Right lobe of liver (tissue), 6 donors: ENCODE measurements around the gene ZAR1L. TPM values are rescaled to one million over a fixed set of nuclear protein-coding genes. Genes with fewer than 3 reads are reported as not detected.

ENCODE experiments used
- ATAC-seq, 4 donors: fragments of 200-7000 bp; cut with Tn5 transposase; one replicate each; pipeline ENCODE4 v1.9.1; 2020; ENCODE audit warnings: mild to moderate bottlenecking in 4 of 4, moderate library complexity in 4 of 4
- DNase-seq, 3 donors: peaks; one replicate each; pipeline ENCODE4 v3.0.0-alpha.2; 2020
- H3K27ac ChIP-seq, 3 donors: fragments of 200-600 bp; one replicate each; pipeline ENCODE4 v1.8.0; 2022
- H3K27me3 ChIP-seq, 2 donors: fragments of 200-600 bp; one replicate each; pipeline ENCODE4 v1.8.0; 2022
- H3K36me3 ChIP-seq, 4 donors: fragments of 200-600 bp; sonication (generic) in 1 of 4; one replicate each; pipeline versions ENCODE4 v1.5.1 to v1.8.0; 2017 to 2022; ENCODE audit warnings: control low read depth in 1 of 4
- H3K4me1 ChIP-seq, 4 donors: fragments of 200-600 bp; sonication (generic) in 1 of 4; one replicate each; pipeline versions ENCODE4 v1.5.1 to v1.8.0; 2017 to 2022; ENCODE audit warnings: control low read depth in 1 of 4
- H3K4me3 ChIP-seq, 3 donors: fragments of 200-600 bp; one replicate each; pipeline ENCODE4 v1.8.0; 2022
- H3K9me3 ChIP-seq, 4 donors: fragments of 200-600 bp; sonication (generic) in 1 of 4; one replicate each; pipeline versions ENCODE4 v1.5.1 to v1.8.0; 2017 to 2022; ENCODE audit warnings: control low read depth in 1 of 4
- POLR2A ChIP-seq: fragments of 450-650 bp; IDR thresholded peaks from one replicate; pipeline ENCODE4 v1.6.1; 2017; ENCODE audit warnings: antibody characterized with exemption, mild to moderate bottlenecking
- whole genome bisulfite sequencing: methylation state at CpG from one replicate; pipeline ENCODE4 v1.1.6; 2018; ENCODE audit warnings: low coverage, low lambda C conversion rate; ENCODE audit not compliant: insufficient coverage; ENCODE audit errors: missing lambda C conversion rate; 5-methylcytosine and 5-hydroxymethylcytosine counted together
- intact Hi-C, 2 donors: fragments of 100-400 bp; cut with DNase I; formaldehyde crosslinking; loops; one replicate each; pipeline versions ENCODE4 v1.11.2 to v1.14.1; 2022
- total RNA-seq, 6 experiments: library from RNA; depleted of rRNA in 2 of 6; stranded (reverse); fragments of >200 nt in 2 of 6; fragmentation: NEBNext Ultra II Directional in 3 of 6; extraction: Animal tissue kit (Norgen Biotek cat#: 25700) in 3 of 6; gene quantifications; one replicate each; pipeline versions ENCODE4 v1.1.0 to v1.2.4, GENCODE V29; 2016 to 2023
- TF ChIP-seq, protein P1 (sequence below), 4 donors: fragments of 200-600 bp in 3 of 4; fragments of 450-650 bp in 1 of 4; IDR thresholded peaks; one replicate each; pipeline versions ENCODE4 v1.5.1 to v1.8.0; 2016 to 2022; ENCODE audit warnings: antibody characterized with exemption in 4 of 4, mild to moderate bottlenecking in 2 of 4
- donor health status: DM: no; HTN: yes; CAD: no.
- donor health status: DM: no; HTN: no; CAD: no.
- donor health status: DM: no; HTN: no; CAD: no.
- donor health status: DM: no; HTN: yes; CAD: no.
- donor health status: DM: no; HTN: yes; CAD: no.

The ZAR1L gene
- total RNA-seq, 6 experiments from 2014 or later: not detected

- Histone ChIP-seq H3K27me3 (no peaks in the 10 kb centered on the region), H3K4me3 (no peak overlapping the region), H3K27ac (no peak overlapping the region), H3K4me1 (no peaks in the 10 kb centered on the region), H3K9me3 (no peaks in the 10 kb centered on the region), H3K36me3 (peaks cover 0 to 45% (median 13%) of the 10 kb centered on the region in 4 donors)
- DNase-seq (no peak), ATAC-seq (peak in 1 of 4 donors; percentile 53)
- no peak for TF ChIP-seq POLR2A
- TF ChIP-seq, protein P1, sequence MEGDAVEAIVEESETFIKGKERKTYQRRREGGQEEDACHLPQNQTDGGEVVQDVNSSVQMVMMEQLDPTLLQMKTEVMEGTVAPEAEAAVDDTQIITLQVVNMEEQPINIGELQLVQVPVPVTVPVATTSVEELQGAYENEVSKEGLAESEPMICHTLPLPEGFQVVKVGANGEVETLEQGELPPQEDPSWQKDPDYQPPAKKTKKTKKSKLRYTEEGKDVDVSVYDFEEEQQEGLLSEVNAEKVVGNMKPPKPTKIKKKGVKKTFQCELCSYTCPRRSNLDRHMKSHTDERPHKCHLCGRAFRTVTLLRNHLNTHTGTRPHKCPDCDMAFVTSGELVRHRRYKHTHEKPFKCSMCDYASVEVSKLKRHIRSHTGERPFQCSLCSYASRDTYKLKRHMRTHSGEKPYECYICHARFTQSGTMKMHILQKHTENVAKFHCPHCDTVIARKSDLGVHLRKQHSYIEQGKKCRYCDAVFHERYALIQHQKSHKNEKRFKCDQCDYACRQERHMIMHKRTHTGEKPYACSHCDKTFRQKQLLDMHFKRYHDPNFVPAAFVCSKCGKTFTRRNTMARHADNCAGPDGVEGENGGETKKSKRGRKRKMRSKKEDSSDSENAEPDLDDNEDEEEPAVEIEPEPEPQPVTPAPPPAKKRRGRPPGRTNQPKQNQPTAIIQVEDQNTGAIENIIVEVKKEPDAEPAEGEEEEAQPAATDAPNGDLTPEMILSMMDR (IDR thresholded peaks at IDR 0.05): no peak
- 70% methylated on average over 4 of the region's 4 CpGs for WGBS
- intact Hi-C loops: no loop called here
Observed at GRCh38 chr13:32272021-32272683, 43.0 kb downstream of the ZAR1L start.

DNA sequence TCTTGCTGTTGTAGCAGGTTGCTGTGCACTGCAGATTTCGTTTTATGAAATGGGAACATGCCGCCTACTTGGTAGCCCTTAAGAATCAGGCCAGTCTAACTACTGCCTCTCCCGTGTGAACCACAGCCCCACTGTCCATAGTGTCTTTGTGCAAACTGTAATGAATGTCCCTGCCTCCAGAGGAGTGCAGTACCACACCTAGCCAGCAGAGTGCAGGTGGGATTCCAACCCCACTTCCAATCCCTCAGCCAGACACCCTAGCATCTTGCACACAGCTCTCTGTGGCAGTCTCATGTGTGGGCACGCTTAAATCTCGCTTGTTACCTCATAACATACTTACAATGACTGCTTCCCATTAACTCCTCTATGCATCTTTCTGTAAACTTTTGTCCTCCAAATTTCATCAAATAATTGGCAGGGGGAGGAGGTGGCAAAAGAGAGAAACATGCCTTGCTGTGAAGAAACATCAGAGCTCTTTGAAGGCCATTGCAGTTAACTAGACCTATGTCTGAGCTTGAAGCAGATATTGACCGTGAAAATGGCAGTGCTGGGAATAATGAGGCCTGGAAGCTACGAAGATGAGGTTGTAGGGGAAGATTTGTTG, 47.2 kb downstream of the ZAR1L start:
- Histone ChIP-seq H3K9me3 (no peaks in the 10 kb centered on the region), H3K4me3 (no peak overlapping the region), H3K27me3 (no peaks in the 10 kb centered on the region), H3K36me3 (peaks cover 0 to 45% (median 8%) of the 10 kb centered on the region in 4 donors), H3K27ac (no peak overlapping the region), H3K4me1 (no peaks in the 10 kb centered on the region)
- intact Hi-C loops: no loop called here
- peak; percentile 71 to 85 (median 84) for ATAC-seq
- TF ChIP-seq, protein P1 (IDR thresholded peaks at IDR 0.05): peak; percentile 50 to 72 (median 66)
- TF ChIP-seq POLR2A: no peak
- 82% methylated on average over 7 of the region's 7 CpGs for WGBS
- DNase-seq: no peak

GRCh38 chr13:32266130-32266529, 49.0 kb downstream of the ZAR1L start:
- DNase-seq (no peak), ATAC-seq (no peak)
- H3K27me3 ChIP-seq: no peaks in the 10 kb centered on the region
- no peaks in the 10 kb centered on the region for H3K9me3 ChIP-seq
- intact Hi-C loops: no loop called here
- peaks cover 0 to 53% (median 7%) of the 10 kb centered on the region in 4 donors for H3K36me3 ChIP-seq
- H3K4me1 ChIP-seq: peaks cover 0 to 5% (median 2%) of the 10 kb centered on the region in 4 donors
- no peak for TF ChIP-seq POLR2A
- TF ChIP-seq, protein P1 (IDR thresholded peaks at IDR 0.05): no peak
- H3K4me3 ChIP-seq: no peak overlapping the region
- H3K27ac ChIP-seq: no peak overlapping the region
- WGBS: 80% methylated on average over 1 of the region's 1 CpG

DNA sequence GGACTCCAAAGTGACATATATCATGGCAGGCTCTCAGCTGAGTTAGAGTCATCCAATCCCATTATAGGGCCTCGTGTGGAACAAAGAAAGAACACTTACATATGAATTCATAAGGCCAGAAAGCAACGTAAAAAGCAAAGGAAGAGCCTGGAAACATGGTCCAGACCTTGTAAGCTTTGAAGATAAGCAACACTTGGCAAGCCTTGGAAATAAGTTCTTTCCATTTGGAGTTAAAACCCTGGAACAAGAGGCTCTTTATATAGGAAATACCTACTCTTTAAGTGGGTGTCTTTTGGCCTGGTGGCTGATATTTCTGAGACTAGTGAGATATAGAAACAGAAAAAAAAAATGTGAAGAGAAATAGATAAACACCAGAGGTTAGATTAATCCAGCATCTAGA, 49.4 kb downstream of the ZAR1L start:
- ATAC-seq (no peak), DNase-seq (no peak)
- Histone ChIP-seq H3K27ac (no peak overlapping the region), H3K27me3 (no peaks in the 10 kb centered on the region), H3K4me1 (peaks cover 0 to 9% (median 4%) of the 10 kb centered on the region in 4 donors), H3K9me3 (no peaks in the 10 kb centered on the region), H3K36me3 (peaks cover 0 to 49% (median 6%) of the 10 kb centered on the region in 4 donors), H3K4me3 (no peak overlapping the region)
- TF ChIP-seq, protein P1 (IDR thresholded peaks at IDR 0.05): no peak
- no peak for TF ChIP-seq POLR2A
- intact Hi-C loops: no loop called here
- 64% methylated on average over 2 of the region's 2 CpGs for WGBS
